MCF 10A (cell line): ENCODE results near the gene OR5B12. TPM values are rescaled to one million over a fixed set of nuclear protein-coding genes. Genes with fewer than 3 reads are reported as not detected.

Experiments used
- BruUV-seq: library from RNA; stranded (reverse); fragments of 400-500 nt; replicated peaks from 2 replicates; lab custom pipeline; 2021; lab: Mats Ljungman, UMichigan
- CTCF ChIA-PET: fragments of 300-600 bp; sonication (Branson Sonifier 250); formaldehyde crosslinking; extraction: SDS; loops from one replicate; lab custom pipeline; 2021; ENCODE audit warnings: antibody characterized with exemption, inconsistent platforms; lab: Yijun Ruan, JAX
- POLR2A ChIA-PET: fragments of 300-600, 350-650 bp; sonication (Branson Sonifier 250); formaldehyde crosslinking; extraction: SDS; loops from one replicate; lab custom pipeline; 2020; ENCODE audit warnings: antibody characterized with exemption, inconsistent platforms; lab: Yijun Ruan, JAX
- DNase-seq: peaks from one replicate; pipeline ENCODE4 v3.0.0-alpha.2; 2018; ENCODE audit not compliant: unreplicated experiment
- H3K27ac Mint-ChIP-seq: one replicate; pipeline ENCODE4 v1.8.0; 2022; ENCODE audit warnings: mild to moderate bottlenecking, low read depth, mixed read lengths; ENCODE audit not compliant: unreplicated experiment
- H3K27me3 Mint-ChIP-seq: one replicate; pipeline ENCODE4 v1.8.0; 2022; ENCODE audit warnings: mixed read lengths; ENCODE audit not compliant: insufficient read depth, unreplicated experiment
- H3K36me3 Mint-ChIP-seq: one replicate; pipeline ENCODE4 v1.8.0; 2022; ENCODE audit warnings: mild to moderate bottlenecking, moderate library complexity, mixed read lengths; ENCODE audit not compliant: insufficient read depth, unreplicated experiment
- H3K4me1 Mint-ChIP-seq: one replicate; pipeline ENCODE4 v1.8.0; 2022; ENCODE audit warnings: mixed read lengths; ENCODE audit not compliant: insufficient read depth, unreplicated experiment
- H3K4me3 Mint-ChIP-seq: one replicate; pipeline ENCODE4 v1.8.0; 2022; ENCODE audit warnings: mild to moderate bottlenecking, moderate library complexity, mixed read lengths; ENCODE audit not compliant: unreplicated experiment
- H3K9me3 Mint-ChIP-seq: one replicate; pipeline ENCODE4 v1.8.0; 2022; ENCODE audit warnings: mixed read lengths; ENCODE audit not compliant: unreplicated experiment
- CTCF ChIP-seq: fragments of 200-600 bp; IDR thresholded peaks from one replicate; pipeline ENCODE4 v1.8.0; 2022; ENCODE audit warnings: antibody characterized with exemption, mild to moderate bottlenecking; ENCODE audit not compliant: unreplicated experiment
- intact Hi-C: fragments of 100-400 bp; cut with micrococcal nuclease; formaldehyde crosslinking; loops from 2 replicates; pipeline ENCODE4 v1.14.1; 2022
- total RNA-seq: library from RNA; stranded (reverse); gene quantifications from 2 replicates; pipeline ENCODE4 v1.2.3, GENCODE V29; 2022

Gene OR5B12
- total RNA-seq, 1 experiment from 2014 or later: not detected

- CTCF ChIA-PET: no interaction called here
- no peaks in the 10 kb centered on the region for H3K36me3 Mint-ChIP-seq
- H3K4me1 Mint-ChIP-seq: no peaks in the 10 kb centered on the region
- no peak for TF ChIP-seq CTCF
- H3K27ac Mint-ChIP-seq: no peak overlapping the region
- no peaks in the 10 kb centered on the region for H3K27me3 Mint-ChIP-seq
- no peak overlapping the region for H3K4me3 Mint-ChIP-seq
- H3K9me3 Mint-ChIP-seq: no peaks in the 10 kb centered on the region
- intact Hi-C loops: no loop called here
- no peak for DNase-seq
- BruUV-seq: no TSS peak
- POLR2A ChIA-PET: no interaction called here
Observed at GRCh38 chr11:58471892-58472291, 29.9 kb upstream of the OR5B12 start.

- intact Hi-C loops: no loop called here
- H3K4me3 Mint-ChIP-seq: no peak overlapping the region
- H3K9me3 Mint-ChIP-seq: no peaks in the 10 kb centered on the region
- no peak overlapping the region for H3K27ac Mint-ChIP-seq
- CTCF ChIA-PET: no interaction called here
- DNase-seq: no peak
- no TSS peak for BruUV-seq
- H3K4me1 Mint-ChIP-seq: no peaks in the 10 kb centered on the region
- POLR2A ChIA-PET: no interaction called here
- H3K36me3 Mint-ChIP-seq: no peaks in the 10 kb centered on the region
- no peak for TF ChIP-seq CTCF
- H3K27me3 Mint-ChIP-seq: no peaks in the 10 kb centered on the region
Observed at GRCh38 chr11:58466293-58466692, 24.3 kb upstream of the OR5B12 start.

DNA sequence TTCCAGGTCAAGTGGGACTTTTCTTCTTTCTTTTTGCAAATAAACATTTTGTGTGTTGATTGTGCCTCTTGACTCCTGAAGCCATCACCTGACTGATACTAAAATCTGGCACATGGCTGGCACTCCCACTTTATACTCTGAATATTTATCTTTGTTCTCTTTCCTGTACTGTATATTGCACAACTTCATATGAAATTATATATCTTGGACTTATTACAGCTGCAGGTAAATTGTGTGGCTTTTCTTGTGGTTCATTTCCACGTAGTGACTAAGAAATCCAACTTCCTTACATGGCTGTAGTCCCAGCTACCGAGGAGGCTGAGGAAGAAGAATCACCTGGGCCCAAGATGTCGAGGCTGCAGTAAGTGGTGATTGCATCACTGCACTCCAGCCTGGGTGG lies 23.7 kb upstream of the OR5B12 start:
- ChIA-PET CTCF (no interaction called here), POLR2A (no interaction called here)
- TF ChIP-seq CTCF: no peak
- H3K4me1 Mint-ChIP-seq: no peaks in the 10 kb centered on the region
- no peaks in the 10 kb centered on the region for H3K9me3 Mint-ChIP-seq
- no peaks in the 10 kb centered on the region for H3K27me3 Mint-ChIP-seq
- H3K27ac Mint-ChIP-seq: no peak overlapping the region
- H3K4me3 Mint-ChIP-seq: no peak overlapping the region
- DNase-seq: peak; percentile 45
- no peaks in the 10 kb centered on the region for H3K36me3 Mint-ChIP-seq
- intact Hi-C loops: no loop called here
- no TSS peak for BruUV-seq

- Mint-ChIP-seq H3K9me3 (peaks cover 13% of the 10 kb centered on the region), H3K4me3 (no peak overlapping the region), H3K4me1 (no peaks in the 10 kb centered on the region), H3K27me3 (no peaks in the 10 kb centered on the region), H3K27ac (no peak overlapping the region), H3K36me3 (no peaks in the 10 kb centered on the region)
- DNase-seq: no peak
- no peak for TF ChIP-seq CTCF
- intact Hi-C loops: no loop called here
- ChIA-PET POLR2A (no interaction called here), CTCF (interaction anchor here (0.7 kb wide), 1 partner anchor 77 kb away, joined by 3 read pairs; no protein-coding TSS in a partner anchor)
- no TSS peak for BruUV-seq
Observed at GRCh38 chr11:58451585-58451984, 9.5 kb upstream of the OR5B12 start.
